Measurements from ENCODE around the gene KCNK3. TPM values are rescaled to one million over a fixed set of nuclear protein-coding genes. Genes with fewer than 3 reads are reported as not detected.

Gene KCNK3
- total RNA-seq, 1 experiment from 2014 or later = 0.09 TPM

DNA sequence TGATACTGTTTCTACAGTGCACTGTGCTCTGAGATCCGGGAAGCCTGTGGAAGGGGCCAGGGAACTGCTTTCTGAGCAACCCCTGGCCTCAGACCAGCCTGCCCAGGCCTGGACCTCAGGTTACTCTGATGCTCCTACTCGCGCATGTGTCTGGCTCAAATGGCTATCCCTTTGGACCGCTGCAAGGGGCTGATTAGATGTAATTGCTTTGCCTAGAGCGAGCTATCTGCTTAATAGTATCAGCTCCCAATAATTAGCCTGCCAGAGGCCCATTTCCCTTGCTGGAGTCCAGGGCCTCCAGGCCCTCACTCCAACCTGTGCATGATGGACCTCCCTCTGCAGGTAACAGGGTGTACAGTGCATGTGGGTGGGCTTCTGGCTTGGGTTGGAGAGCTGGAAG is 7.2 kb upstream of the KCNK3 start:
- no peak overlapping the region for H4K5ac ChIP-seq (ENCODE audit: insufficient read length, low read depth, low read length)
- no peaks in the 10 kb centered on the region for H3K9me3 ChIP-seq (ENCODE audit: control insufficient read depth, low read depth, low read length)
- no peak overlapping the region for H2BK5ac ChIP-seq (ENCODE audit: insufficient read length, low read length)
- no peak overlapping the region for H3K4me2 ChIP-seq (ENCODE audit: insufficient read depth, insufficient read length, low read length)
- no peak for DNase-seq
- H3K27ac ChIP-seq (ENCODE audit: insufficient read length, low read depth, low read length) = no peak overlapping the region
- WGBS (ENCODE audit: extremely low coverage, insufficient read length, low lambda C conversion rate) = no CpG with 5 or more reads among the region's 5 CpGs
- H2BK15ac ChIP-seq (ENCODE audit: low read depth, low read length) = no peak overlapping the region
- no peak overlapping the region for H2AFZ ChIP-seq (ENCODE audit: low read length)
- no peak overlapping the region for H3K56ac ChIP-seq (ENCODE audit: insufficient read length, low read depth, low read length)
- no peak overlapping the region for H3K14ac ChIP-seq (ENCODE audit: insufficient read depth, low read length)
- H3K18ac ChIP-seq (ENCODE audit: insufficient read length, low read depth, low read length) = no peak overlapping the region
- H4K8ac ChIP-seq (replicated peaks; ENCODE audit: insufficient read length, low read depth, low read length) = no peak overlapping the region
- no peak overlapping the region for H2BK12ac ChIP-seq (ENCODE audit: insufficient read length, low read depth, low read length)
- H3K4me3 Mint-ChIP-seq = no peak overlapping the region
- no peaks in the 10 kb centered on the region for H3K36me3 Mint-ChIP-seq (ENCODE audit: insufficient read depth in 1 of 3, low read depth in 3 of 3)
- no peak overlapping the region for H3K23ac ChIP-seq (ENCODE audit: insufficient read length, low read depth, low read length)
- H2AK5ac ChIP-seq (ENCODE audit: insufficient read length, low read length) = no peak overlapping the region
- H3K79me1 ChIP-seq (ENCODE audit: insufficient read depth, low read depth, low read length, poor library complexity, severe bottlenecking) = no peaks in the 10 kb centered on the region
- H2BK20ac ChIP-seq (ENCODE audit: low read depth, low read length, poor library complexity, severe bottlenecking) = no peak overlapping the region
- no peak overlapping the region for H3T11ph ChIP-seq (ENCODE audit: low read length)
- peaks cover 25 to 26% of the 10 kb centered on the region in 2 experiments for H3K4me1 Mint-ChIP-seq
- H3K27ac Mint-ChIP-seq = no peak overlapping the region
- no peaks in the 10 kb centered on the region for H3K79me2 ChIP-seq (ENCODE audit: insufficient read depth, low read length)
- H2BK120ac ChIP-seq (ENCODE audit: low read depth, low read length, poor library complexity, severe bottlenecking) = no peak overlapping the region
- H3K4me1 ChIP-seq (ENCODE audit: insufficient read depth, low read length) = no peaks in the 10 kb centered on the region
- H3K27me3 Mint-ChIP-seq (ENCODE audit: low read depth) = peaks cover 81% of the 10 kb centered on the region
- H3K9ac ChIP-seq (ENCODE audit: extremely low read depth, insufficient read length, low read length) = no peak overlapping the region
- no peaks in the 10 kb centered on the region for H3K23me2 ChIP-seq (ENCODE audit: insufficient read length, low read depth, low read length, poor library complexity, severe bottlenecking)
- no peaks in the 10 kb centered on the region for H3K9me3 Mint-ChIP-seq
- no peak overlapping the region for H4K91ac ChIP-seq (ENCODE audit: insufficient read length, low read depth, low read length)
- no peaks in the 10 kb centered on the region for H4K20me1 ChIP-seq (ENCODE audit: control insufficient read depth, insufficient read depth, insufficient read length)
- H3K4ac ChIP-seq (ENCODE audit: low read depth, low read length) = no peak overlapping the region
- TF ChIP-seq, protein P1, sequence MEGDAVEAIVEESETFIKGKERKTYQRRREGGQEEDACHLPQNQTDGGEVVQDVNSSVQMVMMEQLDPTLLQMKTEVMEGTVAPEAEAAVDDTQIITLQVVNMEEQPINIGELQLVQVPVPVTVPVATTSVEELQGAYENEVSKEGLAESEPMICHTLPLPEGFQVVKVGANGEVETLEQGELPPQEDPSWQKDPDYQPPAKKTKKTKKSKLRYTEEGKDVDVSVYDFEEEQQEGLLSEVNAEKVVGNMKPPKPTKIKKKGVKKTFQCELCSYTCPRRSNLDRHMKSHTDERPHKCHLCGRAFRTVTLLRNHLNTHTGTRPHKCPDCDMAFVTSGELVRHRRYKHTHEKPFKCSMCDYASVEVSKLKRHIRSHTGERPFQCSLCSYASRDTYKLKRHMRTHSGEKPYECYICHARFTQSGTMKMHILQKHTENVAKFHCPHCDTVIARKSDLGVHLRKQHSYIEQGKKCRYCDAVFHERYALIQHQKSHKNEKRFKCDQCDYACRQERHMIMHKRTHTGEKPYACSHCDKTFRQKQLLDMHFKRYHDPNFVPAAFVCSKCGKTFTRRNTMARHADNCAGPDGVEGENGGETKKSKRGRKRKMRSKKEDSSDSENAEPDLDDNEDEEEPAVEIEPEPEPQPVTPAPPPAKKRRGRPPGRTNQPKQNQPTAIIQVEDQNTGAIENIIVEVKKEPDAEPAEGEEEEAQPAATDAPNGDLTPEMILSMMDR (conservative IDR thresholded peaks at IDR 0.05) = no peak
- H3K27me3 ChIP-seq (ENCODE audit: insufficient read depth, low read length) = no peaks in the 10 kb centered on the region; the same call in 1 of the 2 replicates

Measured in H9 (cell line).